Measurements from ENCODE around the gene CYTL1.

CYTL1 gene

DNA sequence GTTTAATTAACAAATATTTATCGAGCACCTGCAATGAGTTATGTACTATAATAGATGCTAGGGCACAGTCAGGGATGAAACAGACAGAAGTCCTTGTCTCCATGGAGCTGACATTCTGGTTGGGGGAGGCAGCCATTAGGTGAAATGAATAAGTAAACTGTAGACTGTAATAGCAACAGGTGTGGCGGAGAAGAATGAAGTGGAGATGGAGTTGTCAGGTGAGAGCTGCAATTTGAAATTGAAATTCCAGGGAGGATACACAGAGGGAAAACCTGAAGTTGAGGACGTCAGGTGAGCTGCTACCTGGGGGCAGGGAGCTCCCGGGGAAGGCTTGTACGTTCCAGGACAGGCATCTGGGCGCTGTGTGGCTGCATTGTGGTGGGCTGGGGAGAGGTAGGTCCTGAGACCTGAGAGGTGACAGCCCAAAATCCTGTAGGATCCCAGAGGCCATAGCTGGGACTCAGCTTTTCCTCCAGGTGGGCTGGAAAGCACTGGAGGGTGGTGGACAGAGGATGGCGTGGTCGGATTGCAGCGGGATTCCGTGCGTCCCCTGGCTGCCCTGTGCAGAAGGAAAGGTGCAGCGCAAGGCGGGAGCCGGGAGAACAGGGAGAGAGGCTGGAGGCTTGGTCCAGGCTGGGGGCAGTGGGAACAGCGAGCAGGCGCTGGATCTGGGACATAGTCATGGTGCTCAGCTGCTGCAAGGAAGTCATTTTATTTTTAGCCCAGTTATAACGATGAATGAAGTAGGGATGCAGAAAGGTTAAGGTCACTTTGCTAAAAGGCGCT lies 24.8 kb downstream of the CYTL1 start:
- DNase-seq (ENCODE audit: low spot score) = no peak
- in situ Hi-C loops (cut with MboI; ENCODE audit: low pct_unique_long_range_greater_than_20kb, low sequenced_read_pairs, unreplicated experiment) = no loop called here
- TF ChIP-seq, protein P1, sequence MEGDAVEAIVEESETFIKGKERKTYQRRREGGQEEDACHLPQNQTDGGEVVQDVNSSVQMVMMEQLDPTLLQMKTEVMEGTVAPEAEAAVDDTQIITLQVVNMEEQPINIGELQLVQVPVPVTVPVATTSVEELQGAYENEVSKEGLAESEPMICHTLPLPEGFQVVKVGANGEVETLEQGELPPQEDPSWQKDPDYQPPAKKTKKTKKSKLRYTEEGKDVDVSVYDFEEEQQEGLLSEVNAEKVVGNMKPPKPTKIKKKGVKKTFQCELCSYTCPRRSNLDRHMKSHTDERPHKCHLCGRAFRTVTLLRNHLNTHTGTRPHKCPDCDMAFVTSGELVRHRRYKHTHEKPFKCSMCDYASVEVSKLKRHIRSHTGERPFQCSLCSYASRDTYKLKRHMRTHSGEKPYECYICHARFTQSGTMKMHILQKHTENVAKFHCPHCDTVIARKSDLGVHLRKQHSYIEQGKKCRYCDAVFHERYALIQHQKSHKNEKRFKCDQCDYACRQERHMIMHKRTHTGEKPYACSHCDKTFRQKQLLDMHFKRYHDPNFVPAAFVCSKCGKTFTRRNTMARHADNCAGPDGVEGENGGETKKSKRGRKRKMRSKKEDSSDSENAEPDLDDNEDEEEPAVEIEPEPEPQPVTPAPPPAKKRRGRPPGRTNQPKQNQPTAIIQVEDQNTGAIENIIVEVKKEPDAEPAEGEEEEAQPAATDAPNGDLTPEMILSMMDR (IDR thresholded peaks at IDR 0.05; ENCODE audit: extremely low read depth, insufficient read depth, missing control alignments) = no peak

DNA sequence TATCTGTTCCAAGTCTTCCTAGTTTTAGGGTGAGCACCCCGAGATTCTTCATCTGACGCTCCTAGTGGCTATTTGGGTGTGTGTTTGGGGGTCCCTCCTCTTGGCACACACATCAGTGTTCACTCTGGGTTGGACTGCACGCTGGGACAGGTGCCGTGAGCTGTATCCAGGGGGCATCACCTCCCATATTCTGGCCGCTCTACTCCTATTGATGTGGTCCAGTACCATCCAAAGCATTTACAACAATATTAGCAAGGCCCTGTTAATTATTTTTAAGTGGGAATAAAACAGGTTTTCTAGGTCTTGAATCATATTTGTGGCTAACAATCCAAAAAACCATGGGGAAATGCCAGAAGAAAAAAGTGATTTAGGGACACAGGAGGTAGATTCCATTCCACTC lies 26.4 kb downstream of the CYTL1 start:
- TF ChIP-seq, protein P1 (IDR thresholded peaks at IDR 0.05; ENCODE audit: extremely low read depth, insufficient read depth, missing control alignments) = no peak
- in situ Hi-C loops (cut with MboI; ENCODE audit: low pct_unique_long_range_greater_than_20kb, low sequenced_read_pairs, unreplicated experiment) = no loop called here
- DNase-seq (ENCODE audit: low spot score) = no peak

DNA sequence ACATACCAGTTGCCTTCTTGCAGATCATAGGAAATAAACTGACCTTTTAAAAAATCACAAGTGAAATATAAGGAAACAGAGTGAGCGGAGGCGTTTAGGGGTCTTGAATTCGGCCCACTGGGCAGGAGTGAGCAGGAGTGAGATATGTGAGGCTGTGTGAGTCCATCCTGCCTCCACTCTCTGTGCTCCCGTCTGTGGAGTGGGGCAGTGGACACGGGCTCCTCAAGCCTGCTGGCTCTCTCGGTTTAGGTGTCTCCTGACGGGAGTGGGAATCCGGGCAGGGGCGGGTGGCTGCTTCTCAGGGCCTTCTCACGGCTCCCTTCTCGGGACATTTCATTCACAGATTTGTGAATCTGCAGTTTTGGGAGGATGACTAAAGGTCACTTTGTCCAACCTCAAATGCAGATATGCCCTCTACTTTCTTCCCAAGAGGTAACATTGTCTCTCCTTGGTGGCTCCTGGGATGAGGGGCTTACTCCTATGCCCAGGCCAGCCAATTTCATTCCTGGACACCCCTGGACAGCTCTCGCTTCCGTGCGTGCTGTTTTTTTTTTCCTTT lies 27.6 kb downstream of the CYTL1 start:
- TF ChIP-seq, protein P1 (IDR thresholded peaks at IDR 0.05; ENCODE audit: extremely low read depth, insufficient read depth, missing control alignments) = no peak
- DNase-seq (ENCODE audit: low spot score) = no peak
- in situ Hi-C loops (cut with MboI; ENCODE audit: low pct_unique_long_range_greater_than_20kb, low sequenced_read_pairs, unreplicated experiment) = no loop called here

DNA sequence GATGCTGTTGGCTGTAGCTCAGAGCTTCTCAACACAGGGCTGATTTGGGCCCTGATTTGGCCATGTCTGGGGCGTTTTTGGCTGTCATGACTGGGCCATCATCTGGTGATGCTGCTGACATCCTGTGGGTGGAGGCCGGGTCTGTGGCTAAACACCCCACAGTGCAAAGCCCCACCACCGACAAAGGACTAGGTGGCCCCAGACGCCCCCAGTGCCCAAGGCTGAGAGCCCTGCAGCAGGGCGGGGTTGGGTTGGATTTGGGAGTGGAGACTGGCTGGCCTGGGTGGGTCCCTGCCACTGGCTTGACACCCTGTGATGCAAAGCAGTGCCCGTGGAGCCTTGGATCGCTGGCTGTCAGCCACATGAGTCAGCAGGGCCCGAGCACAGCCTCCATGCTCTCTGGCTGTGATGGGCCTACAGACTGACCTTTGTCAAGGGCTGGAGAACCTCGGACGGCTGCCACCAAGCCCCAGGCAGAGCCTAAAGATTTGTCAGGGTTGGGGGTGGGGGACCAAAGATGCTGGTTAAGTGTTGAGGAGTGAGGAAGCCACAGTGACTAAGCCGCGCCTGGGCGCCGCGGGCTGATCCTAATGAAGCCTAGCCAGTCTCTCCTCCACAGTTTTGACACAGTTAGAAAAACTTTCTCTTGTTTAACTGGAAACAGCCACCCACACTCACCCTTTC lies 28.3 kb downstream of the CYTL1 start:
- no peak for DNase-seq (ENCODE audit: low spot score)
- TF ChIP-seq, protein P1 (IDR thresholded peaks at IDR 0.05; ENCODE audit: extremely low read depth, insufficient read depth, missing control alignments) = no peak
- in situ Hi-C loops (cut with MboI; ENCODE audit: low pct_unique_long_range_greater_than_20kb, low sequenced_read_pairs, unreplicated experiment) = no loop called here

DNA sequence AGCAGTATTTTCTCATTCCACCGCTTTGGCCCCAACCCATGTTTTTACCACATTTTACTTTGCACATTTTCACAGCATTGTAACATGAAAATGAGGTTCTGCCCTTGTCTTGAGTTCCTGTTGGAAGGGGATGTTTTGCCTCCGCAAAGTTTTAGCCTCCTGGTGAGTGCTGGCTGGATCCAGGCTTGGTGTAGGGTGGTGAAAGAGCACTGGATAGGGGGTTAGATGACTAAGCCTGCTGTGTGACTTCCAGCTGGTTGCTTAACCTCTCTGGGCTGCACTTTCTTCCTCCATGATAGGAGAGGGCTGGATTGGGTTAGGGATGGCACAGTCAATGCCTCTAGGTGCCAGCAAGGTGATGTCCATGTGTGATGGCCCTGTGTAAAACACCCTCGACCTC lies 28.9 kb downstream of the CYTL1 start:
- no peak for DNase-seq (ENCODE audit: low spot score)
- TF ChIP-seq, protein P1 (IDR thresholded peaks at IDR 0.05; ENCODE audit: extremely low read depth, insufficient read depth, missing control alignments) = no peak
- in situ Hi-C loops (cut with MboI; ENCODE audit: low pct_unique_long_range_greater_than_20kb, low sequenced_read_pairs, unreplicated experiment) = no loop called here

DNA sequence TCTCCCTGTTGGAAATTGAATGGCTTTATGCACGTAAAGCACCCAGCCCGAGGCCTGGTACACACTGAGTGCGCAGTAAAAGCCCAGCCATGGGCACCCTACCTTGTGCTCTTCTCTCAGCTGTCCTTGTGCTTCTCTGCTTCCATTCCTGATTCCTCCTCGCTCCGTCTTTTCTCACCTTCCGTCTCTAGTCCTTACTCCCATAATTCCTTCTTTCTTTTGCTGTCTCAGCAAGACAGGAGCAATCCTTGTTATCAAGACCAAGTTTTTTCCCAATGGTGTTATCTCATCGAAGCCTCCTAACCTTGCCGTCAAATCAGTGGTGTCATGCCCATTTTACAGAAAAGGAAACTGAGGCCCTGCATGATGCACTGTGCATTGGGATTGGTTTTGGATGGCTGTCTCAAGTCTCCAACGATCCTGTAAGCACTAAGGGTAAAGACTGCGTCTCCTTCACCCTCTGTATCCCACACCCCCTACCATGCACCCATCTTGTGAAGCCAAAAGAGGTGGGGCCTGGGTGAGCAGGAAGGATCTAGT lies 30.1 kb downstream of the CYTL1 start:
- no peak for DNase-seq (ENCODE audit: low spot score)
- in situ Hi-C loops (cut with MboI; ENCODE audit: low pct_unique_long_range_greater_than_20kb, low sequenced_read_pairs, unreplicated experiment) = no loop called here
- TF ChIP-seq, protein P1 (IDR thresholded peaks at IDR 0.05; ENCODE audit: extremely low read depth, insufficient read depth, missing control alignments) = no peak
